ENCODE data around the gene LY6G6C. TPM values are rescaled to one million over a fixed set of nuclear protein-coding genes. Genes with fewer than 3 reads are reported as not detected.
A peak's percentile ranks its signal among the peaks of the same experiment; 100 is the strongest.

The LY6G6C gene
- total RNA-seq, 1 experiment from 2014 or later, result not detected

- no peak for TF ChIP-seq CTCF (conservative IDR thresholded peaks at IDR 0.05)
- peaks cover 31 to 35% (median 32%) of the 10 kb centered on the region in 3 experiments for H3K36me3 Mint-ChIP-seq (ENCODE audit: insufficient read depth in 1 of 3, low read depth in 3 of 3)
- Histone ChIP-seq H2AK5ac (ENCODE audit: insufficient read length, low read length) (no peak overlapping the region), H2BK120ac (ENCODE audit: low read depth, low read length, poor library complexity, severe bottlenecking) (no peak overlapping the region), H3K79me2 (ENCODE audit: insufficient read depth, low read length) (peaks cover 6% of the 10 kb centered on the region; the same call in 1 of the 2 replicates), H3K79me1 (ENCODE audit: insufficient read depth, low read depth, low read length, poor library complexity, severe bottlenecking) (no peaks in the 10 kb centered on the region), H3K9ac (ENCODE audit: extremely low read depth, insufficient read length, low read length) (no peak overlapping the region), H3K14ac (ENCODE audit: insufficient read depth, low read length) (no peak overlapping the region), H3K4me2 (ENCODE audit: insufficient read depth, insufficient read length, low read length) (peak overlapping the region; percentile 5), H2AFZ (ENCODE audit: low read length) (no peak overlapping the region), H3K23me2 (ENCODE audit: insufficient read length, low read depth, low read length, poor library complexity, severe bottlenecking) (peaks cover 32% of the 10 kb centered on the region), H3K4me1 (ENCODE audit: insufficient read depth, low read length) (peaks cover 16% of the 10 kb centered on the region), H3K23ac (ENCODE audit: insufficient read length, low read depth, low read length) (no peak overlapping the region), H3K27ac (ENCODE audit: insufficient read length, low read depth, low read length) (no peak overlapping the region), H3K27me3 (ENCODE audit: insufficient read depth, low read length) (no peaks in the 10 kb centered on the region), H2BK5ac (ENCODE audit: insufficient read length, low read length) (no peak overlapping the region), H2BK20ac (ENCODE audit: low read depth, low read length, poor library complexity, severe bottlenecking) (no peak overlapping the region), H2BK15ac (ENCODE audit: low read depth, low read length) (no peak overlapping the region), H4K8ac (replicated peaks; ENCODE audit: insufficient read length, low read depth, low read length) (no peak overlapping the region), H4K20me1 (ENCODE audit: control insufficient read depth, insufficient read depth, insufficient read length) (no peaks in the 10 kb centered on the region), H3K18ac (ENCODE audit: insufficient read length, low read depth, low read length) (no peak overlapping the region), H3T11ph (ENCODE audit: low read length) (no peak overlapping the region), H3K4ac (ENCODE audit: low read depth, low read length) (no peak overlapping the region), H3K56ac (ENCODE audit: insufficient read length, low read depth, low read length) (no peak overlapping the region), H4K5ac (ENCODE audit: insufficient read length, low read depth, low read length) (no peak overlapping the region), H3K9me3 (ENCODE audit: control insufficient read depth, low read depth, low read length) (no peaks in the 10 kb centered on the region), H2BK12ac (ENCODE audit: insufficient read length, low read depth, low read length) (no peak overlapping the region), H4K91ac (ENCODE audit: insufficient read length, low read depth, low read length) (no peak overlapping the region)
- peak overlapping the region; percentile 2 to 88 (median 68); a peak in 5 of 7 replicates for H3K27ac Mint-ChIP-seq
- H3K4me1 Mint-ChIP-seq, result peaks cover 44 to 54% of the 10 kb centered on the region in 2 experiments
- DNase-seq, result peak; percentile 58
- no peaks in the 10 kb centered on the region for H3K9me3 Mint-ChIP-seq
- 100% methylated on average over 2 of the region's 7 CpGs for WGBS (ENCODE audit: extremely low coverage, insufficient read length, low lambda C conversion rate)
- H3K4me3 Mint-ChIP-seq, result peak overlapping the region; percentile 91 to 98
- no peaks in the 10 kb centered on the region for H3K27me3 Mint-ChIP-seq (ENCODE audit: low read depth)
Observed at GRCh38 chr6:31737315-31737990, 15.9 kb upstream of the LY6G6C start.

Data from H9 (cell line).